Cardiac atrium fibroblast (primary cell): Measurements from ENCODE around the gene SCARB1. TPM values are rescaled to one million over a fixed set of nuclear protein-coding genes. Genes with fewer than 3 reads are reported as not detected.

Experiments used
- total RNA-seq: library from RNA; depleted of rRNA; stranded (reverse); fragments of >200 nt; gene quantifications from 2 replicates; pipeline ENCODE4 v1.2.3, GENCODE V29; 2015

Gene SCARB1
- 26.0 and 37.4 TPM in 2 replicates for total RNA-seq

GRCh38 chr12:124863416-124864325, at the start of gene SCARB1:
SCARB1 (minus strand) TSS chr12:124863864; CDS start chr12:124863720, 144 bp downstream.

Other genes starting within 250 kb of the SCARB1 start
- 1,064 and 1,070 TPM in 2 replicates for gene UBC, start 50.8 kb upstream of the SCARB1 start, total RNA-seq
- gene DHX37, start 125.3 kb upstream of the SCARB1 start, total RNA-seq, result 10.5 and 13.1 TPM in 2 replicates
- gene BRI3BP, start 129.8 kb upstream of the SCARB1 start, total RNA-seq, result 2.9 and 8.4 TPM in 2 replicates
- 27.1 and 32.1 TPM in 2 replicates for gene AACS, start 201.6 kb upstream of the SCARB1 start, total RNA-seq